ENCODE results near the gene MAP3K20.

- TF ChIP-seq CTCF (IDR thresholded peaks at IDR 0.05) (no peak), POLR2A (IDR thresholded peaks at IDR 0.05) (no peak), EP300 (IDR thresholded peaks at IDR 0.05) (no peak)
Measured at GRCh38 chr2:173191601-173192000, 116.0 kb downstream of the MAP3K20 start.
